GM18508 (cell line): ENCODE data around the gene MESD.

Experiments
- ATAC-seq: cut with Tn5 transposase; IDR thresholded peaks from one replicate; pipeline ENCODE4 v1.9.1; 2021; ENCODE audit warnings: moderate number of reproducible peaks; ENCODE audit not compliant: insufficient read depth, unreplicated experiment

The MESD gene

GRCh38 chr15:80989518-80990478, at the start of gene MESD:
Gene MESD (minus strand): TSS chr15:80989819. CDS start chr15:80989791, 28 bp downstream.
- peak; percentile 65 for ATAC-seq

DNA sequence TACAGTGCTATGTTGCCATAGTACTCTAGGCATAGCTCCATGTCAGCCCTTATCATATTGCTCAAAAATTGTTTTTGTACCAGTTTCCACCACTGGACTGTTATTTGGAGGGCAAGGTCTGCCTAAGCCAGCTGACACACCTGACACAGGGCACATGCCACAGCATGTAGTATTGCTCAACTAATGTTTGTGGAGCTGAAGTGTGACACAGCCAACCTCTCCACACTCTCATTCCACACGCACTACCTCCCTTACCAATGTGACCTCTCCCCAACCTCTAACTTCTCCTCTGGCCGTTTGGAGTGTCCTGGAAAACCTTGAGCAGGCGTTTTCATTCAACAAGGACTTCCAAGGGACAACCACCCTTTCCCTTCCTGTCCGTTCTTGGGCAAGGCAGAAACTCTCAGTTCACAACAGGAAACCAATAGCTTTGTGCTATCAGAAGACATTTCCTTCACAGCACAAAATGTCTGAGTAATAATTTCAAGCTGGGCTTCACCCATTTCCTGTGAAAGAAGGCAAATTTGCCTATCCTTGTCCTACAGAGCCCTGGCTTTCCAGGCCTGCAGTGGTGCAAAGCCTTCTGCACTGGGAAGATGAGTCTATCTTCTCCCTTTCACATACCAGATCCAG, 49.5 kb upstream of the MESD start:
- ATAC-seq = no peak

- no peak for ATAC-seq
Observed at GRCh38 chr15:81037952-81038743, 48.5 kb upstream of the MESD start.

DNA sequence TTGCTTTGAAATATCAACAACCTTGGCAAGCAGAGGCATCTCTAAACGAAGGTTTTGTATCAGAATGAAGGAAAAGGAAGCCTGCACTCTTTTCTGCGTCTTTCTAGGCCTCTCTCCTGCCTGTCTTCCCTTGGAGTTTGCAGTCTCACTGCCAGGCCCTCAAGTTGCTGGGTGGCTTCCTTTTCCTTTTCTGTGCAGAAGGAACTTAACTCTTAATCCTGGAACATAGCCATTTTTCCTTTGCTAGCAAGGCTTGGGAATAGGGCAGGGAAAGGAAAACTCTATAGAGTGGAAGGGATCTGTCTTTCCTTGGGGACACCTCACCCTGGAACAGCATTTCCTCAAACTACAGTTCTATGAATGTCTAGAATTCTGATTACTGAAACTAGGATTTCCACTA, 43.9 kb upstream of the MESD start:
- no peak for ATAC-seq

DNA sequence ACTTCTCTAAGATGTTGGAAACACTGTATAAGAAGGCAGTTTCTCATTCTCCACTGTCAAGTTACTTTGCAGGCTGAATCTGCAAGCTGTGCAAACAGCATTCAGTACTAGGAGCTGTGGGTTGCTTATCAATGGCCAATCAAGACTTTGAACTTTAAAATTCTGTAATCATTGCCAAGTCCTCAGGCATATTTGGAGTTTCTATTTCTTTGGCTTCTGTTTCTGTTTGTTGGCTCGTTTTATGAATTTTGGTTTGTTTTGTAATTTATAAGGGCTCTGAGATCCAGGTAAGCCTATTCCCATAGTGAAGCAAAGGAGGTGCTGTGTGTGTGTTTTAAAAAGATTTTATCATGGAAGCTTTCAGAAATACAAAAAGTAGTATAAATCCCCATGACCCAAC, 43.2 kb upstream of the MESD start:
- no peak for ATAC-seq

GRCh38 chr15:81032355-81032754, 42.7 kb upstream of the MESD start:
- no peak for ATAC-seq

GRCh38 chr15:81031203-81031602, 41.6 kb upstream of the MESD start:
- no peak for ATAC-seq

- ATAC-seq = no peak
Observed at GRCh38 chr15:81030301-81030750, 40.7 kb upstream of the MESD start.

GRCh38 chr15:81029414-81030300, 40.0 kb upstream of the MESD start:
- no peak for ATAC-seq

DNA sequence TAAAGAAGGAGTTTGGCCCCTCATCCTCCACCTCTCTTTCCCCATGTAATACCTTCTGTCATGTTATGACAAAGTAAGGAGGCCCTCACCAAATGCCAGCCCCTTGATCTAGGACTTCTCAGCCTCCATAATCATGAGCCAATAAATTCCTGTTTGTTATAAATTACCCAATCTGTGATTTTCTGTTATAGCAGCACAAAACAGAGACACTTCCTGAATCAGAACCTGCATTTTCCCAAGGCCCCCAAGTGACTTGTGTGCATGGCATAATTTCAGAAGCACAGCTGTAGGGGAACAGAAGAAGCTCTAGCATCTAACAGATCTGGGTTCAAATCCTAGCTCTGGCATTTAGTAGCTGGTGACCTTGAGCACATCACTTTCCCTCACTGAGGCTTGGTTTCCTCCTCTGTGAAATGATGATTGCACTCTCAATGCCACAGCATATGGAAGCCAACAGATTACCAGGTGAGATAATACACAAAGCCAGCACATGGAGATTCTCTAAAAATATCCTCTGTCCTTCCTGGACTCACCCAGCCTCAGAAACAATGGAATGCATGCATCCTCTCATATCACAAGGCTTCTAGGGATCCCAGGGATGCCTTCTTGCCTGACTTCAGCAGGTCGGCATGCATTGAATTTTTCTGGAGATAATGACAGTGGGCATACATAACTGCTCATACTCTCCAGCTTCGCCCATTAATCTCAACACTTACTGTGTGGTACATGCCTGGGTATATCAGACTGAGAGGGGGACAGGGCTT, 37.4 kb upstream of the MESD start:
- ATAC-seq = no peak

DNA sequence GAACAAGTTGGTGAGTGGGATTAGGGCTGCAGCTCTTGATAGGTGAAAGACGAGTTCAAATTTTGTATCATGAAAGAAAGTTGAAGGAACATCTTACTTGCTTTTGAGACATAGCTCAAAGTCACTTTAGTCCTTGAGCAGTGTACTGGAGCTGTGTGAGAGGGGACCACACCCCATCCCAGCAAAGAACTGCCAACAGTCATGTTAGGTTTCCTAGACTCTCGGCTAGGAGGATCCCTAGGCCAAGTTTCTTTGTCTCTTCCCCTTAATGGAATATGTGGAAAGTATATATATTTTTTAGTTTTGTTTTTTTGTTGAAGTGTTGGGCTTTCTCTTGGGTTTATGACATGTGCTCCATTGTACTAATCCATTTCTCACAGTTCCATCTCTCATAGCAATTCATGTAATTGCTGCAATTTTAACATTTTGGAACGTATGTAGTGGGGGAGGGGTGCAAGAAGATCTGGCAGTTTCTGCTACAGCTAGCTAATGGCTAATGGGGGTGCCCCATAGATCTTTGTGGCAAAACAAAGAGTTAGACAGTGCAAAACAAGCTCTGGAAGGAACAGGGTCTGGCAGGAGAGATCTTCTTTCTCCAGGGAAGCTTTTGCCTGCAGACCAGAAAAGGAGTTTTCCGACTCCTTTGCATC, 36.2 kb upstream of the MESD start:
- ATAC-seq = no peak

DNA sequence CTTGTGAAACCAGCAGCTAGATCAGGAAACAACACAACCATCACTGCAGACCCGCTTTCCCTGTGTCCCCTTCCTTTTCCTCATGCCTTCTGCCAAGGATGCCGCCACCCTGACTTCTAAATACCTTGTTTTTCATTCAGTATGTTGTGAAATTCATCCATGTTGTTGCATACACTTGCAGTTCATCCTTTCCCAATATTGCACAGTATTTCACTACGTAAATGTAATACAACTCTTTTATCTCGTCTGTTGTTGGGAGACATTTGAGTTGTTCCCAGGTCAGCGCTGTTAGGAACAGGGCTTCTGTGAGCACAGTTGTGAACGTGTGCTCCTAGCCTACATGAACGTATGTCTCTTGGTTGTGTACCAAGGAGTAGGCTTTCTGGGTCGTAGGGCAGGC, 35.3 kb upstream of the MESD start:
- no peak for ATAC-seq

- ATAC-seq = no peak
Observed at GRCh38 chr15:81024265-81024872, 34.8 kb upstream of the MESD start.

DNA sequence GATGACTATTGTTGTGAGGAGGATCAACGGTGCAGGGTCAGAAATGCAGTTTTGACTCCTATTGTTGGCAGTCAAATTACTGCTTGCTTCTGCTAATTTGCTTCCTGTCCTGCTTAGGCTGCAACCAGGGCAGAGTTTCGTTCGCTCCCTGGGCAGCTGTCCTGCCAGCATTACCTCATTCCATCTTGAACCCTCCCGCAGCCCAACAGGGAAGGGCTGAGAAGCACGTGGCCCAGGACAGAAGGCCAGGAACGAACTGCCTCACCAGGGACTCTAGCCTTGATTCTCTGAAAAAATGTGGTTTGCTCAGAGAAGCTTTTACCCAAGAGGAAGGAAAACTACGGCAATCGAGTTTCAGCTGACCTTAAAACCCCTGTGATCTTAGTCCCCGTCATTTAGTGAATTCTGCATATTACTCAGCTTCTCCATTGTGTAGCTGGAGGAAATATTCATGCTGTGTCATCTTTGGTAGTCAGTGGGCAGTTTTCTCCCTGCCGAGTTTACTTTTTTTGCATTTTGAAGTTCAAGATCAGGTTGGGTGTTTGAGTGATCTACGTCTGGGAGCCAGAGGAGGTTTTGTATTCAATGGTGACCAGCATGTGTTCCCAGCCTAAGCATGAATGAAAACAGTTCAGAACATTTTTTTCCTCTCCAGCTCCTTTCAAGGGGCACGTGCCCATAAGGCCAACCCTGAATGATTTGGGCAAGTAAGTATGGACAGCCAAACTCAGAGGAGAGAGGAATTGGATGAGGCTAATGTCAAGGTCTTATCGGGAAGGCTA, 34.1 kb upstream of the MESD start:
- ATAC-seq = peak; percentile 89

- no peak for ATAC-seq
Observed at GRCh38 chr15:81021321-81021720, 31.7 kb upstream of the MESD start.

- ATAC-seq = no peak
Observed at GRCh38 chr15:81018197-81018596, 28.6 kb upstream of the MESD start.

- ATAC-seq = no peak
Observed at GRCh38 chr15:81016489-81017068, 27.0 kb upstream of the MESD start.
